Omental fat pad (tissue), 4 donors: ENCODE results near the gene CKAP2. TPM values are rescaled to one million over a fixed set of nuclear protein-coding genes. Genes with fewer than 3 reads are reported as not detected.

Source experiments
- ATAC-seq: fragments of 150-250 bp; one replicate; pipeline ENCODE4 v1.9.1; 2016; ENCODE audit warnings: mild to moderate bottlenecking, moderate library complexity; ENCODE audit not compliant: low FRiP score
- DNase-seq: peaks from one replicate; pipeline ENCODE4 v3.0.0-alpha.2; 2019; ENCODE audit warnings: low spot score
- CTCF ChIP-seq, 3 donors: fragments of 450-650 bp; IDR thresholded peaks; one replicate each; pipeline ENCODE4 v1.5.1; 2016 to 2017; ENCODE audit warnings: antibody characterized with exemption in 3 of 3, mild to moderate bottlenecking in 3 of 3, moderate library complexity in 2 of 3
- total RNA-seq, 4 donors: library from RNA; depleted of rRNA; stranded (reverse); fragments of >200 nt; gene quantifications; one replicate each; pipeline ENCODE4 v1.1.0, GENCODE V29; 2016

Gene CKAP2
- total RNA-seq, 4 donors from 2014 or later, result 4.2 to 13.2 (median 7.3) TPM

GRCh38 chr13:52414051-52414450 lies 41.2 kb upstream of the CKAP2 start:
- ATAC-seq (no peak), DNase-seq (no peak)
- TF ChIP-seq CTCF (IDR thresholded peaks at IDR 0.05), result no peak

DNA sequence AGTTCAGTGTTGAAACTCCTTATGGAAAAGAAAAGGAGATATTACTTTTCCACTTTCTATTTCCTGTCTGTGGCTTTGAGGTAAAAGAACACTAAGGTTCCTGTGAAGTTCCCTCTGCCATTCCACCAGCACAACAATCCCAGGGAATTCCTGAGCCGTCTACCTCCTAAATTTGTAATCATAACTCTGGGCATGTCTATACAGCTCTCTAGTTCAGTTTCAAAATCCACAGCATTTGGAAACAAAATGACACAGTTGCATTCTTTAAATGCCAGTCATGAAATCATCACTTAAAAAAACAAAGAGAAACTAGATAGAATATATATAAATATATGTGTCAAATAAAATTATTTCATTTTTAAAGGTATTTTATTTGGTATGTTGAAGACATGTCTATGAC lies 40.3 kb upstream of the CKAP2 start:
- TF ChIP-seq CTCF (IDR thresholded peaks at IDR 0.05), result no peak
- no peak for DNase-seq
- no peak for ATAC-seq

DNA sequence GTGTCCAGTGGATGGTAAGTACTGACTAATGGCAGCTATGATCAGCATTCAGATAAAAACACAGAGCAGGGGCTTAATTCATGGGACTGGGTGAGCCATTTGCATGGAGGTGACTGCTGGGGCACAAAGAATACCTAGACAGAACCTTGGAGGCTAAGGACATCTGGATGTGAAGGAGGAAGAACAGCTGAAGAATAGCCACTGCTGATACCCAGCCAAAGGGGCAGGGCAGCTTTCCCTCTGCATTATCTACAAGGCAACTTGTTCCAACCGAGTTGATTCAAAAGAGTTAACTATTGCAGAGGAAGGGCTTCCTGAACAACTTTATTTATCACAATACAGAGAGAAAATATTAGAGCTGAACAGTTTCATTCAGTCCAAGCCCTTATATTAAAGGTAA lies 36.2 kb upstream of the CKAP2 start:
- DNase-seq (no peak), ATAC-seq (no peak)
- TF ChIP-seq CTCF (IDR thresholded peaks at IDR 0.05), result no peak

- DNase-seq (no peak), ATAC-seq (no peak)
- TF ChIP-seq CTCF (IDR thresholded peaks at IDR 0.05), result no peak
These were observed 34.1 kb upstream of the CKAP2 start for GRCh38 chr13:52421216-52421615.

DNA sequence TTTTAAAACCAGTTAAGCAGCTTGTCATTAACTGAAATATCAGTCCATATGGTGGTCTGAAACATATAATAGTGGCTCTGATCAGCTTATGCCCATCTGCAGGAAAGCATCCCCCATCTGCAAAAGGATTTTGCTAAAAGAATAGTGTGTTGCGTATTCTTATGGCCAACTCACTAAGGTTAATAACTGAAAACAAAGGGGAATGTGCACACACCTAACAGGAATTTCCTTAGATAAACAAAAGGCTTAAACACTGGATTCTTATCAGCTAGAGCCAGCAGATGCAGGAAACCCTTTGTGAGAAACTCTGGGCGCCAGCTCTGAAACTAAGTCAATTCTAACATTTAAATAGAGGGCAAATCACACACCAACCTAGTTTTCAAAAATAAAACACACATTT lies 27.0 kb upstream of the CKAP2 start:
- DNase-seq (no peak), ATAC-seq (no peak)
- no peak for TF ChIP-seq CTCF (IDR thresholded peaks at IDR 0.05)

GRCh38 chr13:52432456-52432855 lies 22.8 kb upstream of the CKAP2 start:
- ATAC-seq (no peak), DNase-seq (no peak)
- TF ChIP-seq CTCF (IDR thresholded peaks at IDR 0.05), result no peak

- ATAC-seq, result no peak
- no peak for TF ChIP-seq CTCF (IDR thresholded peaks at IDR 0.05)
- no peak for DNase-seq
These were observed 9.0 kb upstream of the CKAP2 start for GRCh38 chr13:52446265-52446664.
